GM18907 (cell line): ENCODE measurements around the gene SBK1.
"Not testable (repeated sequence)": the region's sequence is repeated elsewhere in the genome, so short reads cannot be mapped to it uniquely, and the experiment has no call there.

ENCODE experiments used
- ATAC-seq: cut with Tn5 transposase; IDR thresholded peaks from one replicate; pipeline ENCODE4 v1.9.1; 2021; ENCODE audit warnings: mild to moderate bottlenecking, moderate library complexity; ENCODE audit not compliant: unreplicated experiment

SBK1 gene

DNA sequence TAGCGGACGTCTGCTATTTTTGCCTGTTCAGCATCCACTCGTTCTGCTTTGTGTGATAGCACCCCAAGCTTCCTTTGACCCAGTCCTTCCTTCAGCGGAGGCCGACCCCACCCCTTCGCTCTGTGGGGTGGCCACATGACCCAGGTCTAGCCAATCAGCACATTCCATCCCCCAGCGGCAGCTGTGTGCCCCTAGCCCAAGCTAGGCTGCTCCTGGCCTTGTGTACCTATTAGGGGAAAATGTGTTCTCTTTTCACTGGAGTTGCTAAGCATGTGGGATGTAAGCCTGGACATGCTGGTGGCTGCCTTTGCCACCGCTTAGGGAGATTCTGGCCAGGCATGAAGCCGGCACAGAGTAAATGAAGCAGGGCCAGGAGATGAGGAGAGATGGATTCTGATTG lies 37.9 kb downstream of the SBK1 start:
- ATAC-seq = not testable (repeated sequence)

DNA sequence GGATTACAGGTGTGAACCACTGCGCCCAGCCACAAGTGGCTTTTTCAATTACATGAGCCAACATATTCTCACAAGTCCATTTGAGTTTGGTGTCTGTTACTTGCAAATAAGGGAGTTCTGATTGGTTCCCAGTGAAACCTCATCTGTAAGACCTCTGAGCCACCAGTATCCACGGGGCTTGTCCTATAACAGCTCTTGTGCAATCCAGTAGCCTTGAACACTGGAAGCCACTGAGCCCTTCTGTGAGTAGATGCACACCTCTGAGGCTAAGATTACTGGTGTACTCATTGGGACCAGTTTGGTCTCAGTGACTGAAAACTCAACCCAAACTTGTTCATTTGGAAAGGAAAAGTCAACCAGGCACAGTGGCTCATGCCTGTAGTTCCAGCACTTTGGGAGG lies 38.7 kb downstream of the SBK1 start:
- ATAC-seq = not testable (repeated sequence)

DNA sequence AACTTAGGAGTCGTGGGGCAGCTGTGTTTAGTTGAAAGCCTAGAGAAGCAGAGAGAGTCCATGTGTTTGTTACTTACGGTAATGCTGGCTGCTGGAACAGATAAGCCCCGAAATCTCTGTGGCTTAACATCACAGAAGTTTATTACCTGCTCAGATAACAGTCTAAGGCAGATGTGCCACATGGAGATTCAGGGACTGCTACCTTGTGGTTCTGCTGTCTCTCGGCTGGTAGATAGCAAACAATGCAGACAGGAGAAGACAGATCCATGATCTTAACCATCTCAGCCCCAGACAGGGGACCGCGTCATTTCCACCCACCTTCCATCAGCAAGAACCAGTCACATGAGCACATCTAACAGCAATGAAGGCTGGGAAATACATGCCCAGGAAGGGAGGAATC lies 40.3 kb downstream of the SBK1 start:
- ATAC-seq = not testable (repeated sequence)

DNA sequence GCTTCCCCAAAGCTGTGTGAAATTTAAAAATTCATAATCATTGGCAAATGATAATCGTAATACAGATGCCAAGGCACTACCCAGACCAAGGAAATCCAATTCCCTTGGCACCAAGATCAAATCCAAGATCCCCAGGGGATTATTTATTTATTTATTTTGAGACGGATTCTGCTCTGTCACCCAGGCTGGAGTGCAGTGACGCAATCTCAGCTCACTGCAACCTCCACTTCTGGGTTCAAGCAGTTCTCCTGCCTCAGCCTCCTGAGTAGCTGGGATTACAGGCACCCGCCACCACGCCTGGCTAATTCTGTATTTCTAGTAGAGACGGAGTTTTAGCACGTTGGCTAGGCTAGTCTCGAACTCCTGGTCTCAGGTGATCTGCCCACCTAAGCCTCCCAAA lies 43.4 kb downstream of the SBK1 start:
- ATAC-seq = not testable (repeated sequence)

DNA sequence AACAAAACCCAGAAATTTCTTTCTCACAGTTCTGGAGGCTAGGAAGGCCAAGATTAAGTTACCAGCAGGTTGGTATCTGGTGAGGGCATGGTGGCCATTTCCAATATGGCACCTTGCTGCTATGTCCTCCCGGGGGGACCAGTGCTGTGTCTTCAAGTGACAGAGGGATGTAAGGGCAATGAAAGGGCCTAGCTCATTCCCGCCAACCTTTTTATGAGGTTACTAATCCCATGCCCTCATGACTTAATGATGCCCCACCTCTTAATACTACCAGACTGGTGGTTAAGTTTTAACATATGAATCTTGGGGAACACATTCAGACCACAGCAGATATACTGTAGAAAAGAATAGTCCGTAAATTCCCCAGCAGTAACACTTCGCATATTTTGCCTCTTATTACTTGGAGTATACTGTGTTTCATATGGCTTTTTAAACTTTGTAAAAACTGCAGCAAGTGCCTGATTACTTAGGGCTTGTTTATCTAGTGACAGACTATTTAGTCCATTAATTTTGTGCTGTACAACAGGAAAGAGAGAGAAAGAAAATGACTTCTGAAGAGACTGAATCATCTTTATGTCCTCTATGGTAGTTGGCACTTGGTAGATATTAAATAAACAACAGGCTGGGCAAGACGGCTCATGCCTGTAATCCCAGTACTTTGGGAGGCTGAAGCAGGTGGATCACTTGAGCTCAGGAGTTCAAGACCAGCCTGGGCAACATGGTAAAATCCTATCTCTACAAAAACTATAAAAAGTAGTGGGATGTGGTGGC lies 44.8 kb downstream of the SBK1 start:
- ATAC-seq = not testable (repeated sequence)

DNA sequence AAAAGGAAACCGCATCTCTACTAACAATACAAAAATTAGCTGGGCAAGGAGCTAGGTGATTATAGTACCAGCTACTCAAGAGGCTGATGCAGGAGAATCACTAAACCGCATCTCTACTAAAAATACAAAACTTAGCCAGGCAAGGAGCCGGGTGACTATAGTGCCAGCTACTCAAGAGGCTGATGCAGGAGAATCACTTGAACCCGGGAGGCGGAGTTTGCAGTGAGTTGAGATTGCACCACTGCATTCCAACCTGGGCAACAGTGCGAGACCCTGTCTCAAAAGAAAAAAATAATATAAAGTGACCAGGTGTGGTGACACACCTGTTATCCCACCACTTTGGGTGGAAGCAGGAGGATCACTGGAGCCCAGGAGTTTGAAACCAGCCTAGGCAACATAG lies 45.9 kb downstream of the SBK1 start:
- ATAC-seq = not testable (repeated sequence)

DNA sequence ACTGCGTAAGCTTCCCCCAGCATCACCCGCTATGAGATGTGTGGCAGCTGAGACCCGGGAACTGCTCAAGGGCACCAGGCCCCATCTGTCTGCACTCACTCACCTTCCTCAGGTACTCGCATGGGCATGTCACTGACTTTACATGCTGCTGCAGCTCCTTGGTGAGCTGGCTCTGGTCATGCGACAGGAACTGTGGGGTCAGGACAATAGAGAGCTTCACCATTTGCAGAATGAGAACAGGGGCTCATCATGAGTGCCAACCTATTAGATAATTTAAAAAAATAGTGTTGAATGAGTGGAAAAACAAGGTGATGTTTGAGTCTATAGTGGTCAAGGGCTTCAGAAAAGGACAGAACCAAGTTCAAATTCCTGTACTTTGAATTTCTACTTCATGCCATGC lies 70.3 kb downstream of the SBK1 start:
- ATAC-seq = not testable (repeated sequence)

DNA sequence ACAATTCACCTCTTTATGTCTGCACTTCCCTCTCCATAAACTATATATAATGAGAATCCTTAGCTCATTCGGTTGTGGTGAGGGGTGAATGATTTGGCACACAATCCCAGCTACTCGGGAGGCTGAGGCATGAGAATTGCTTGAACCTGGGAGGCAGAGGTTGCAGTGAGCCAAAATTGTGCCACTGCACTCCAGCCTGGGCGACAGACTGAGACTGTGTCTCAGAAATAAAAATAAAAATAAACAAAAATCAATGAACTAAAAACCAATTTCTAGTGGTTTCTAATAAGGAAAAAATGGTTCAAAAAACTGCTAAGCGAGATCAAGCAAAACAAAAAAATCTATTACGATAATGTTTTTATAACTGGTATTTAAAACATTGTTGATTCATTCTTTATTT lies 71.1 kb downstream of the SBK1 start, which contains the start of gene NPIPB6:
NPIPB6 (minus strand) TSS at position 101 of the 400 bp plus-strand sequence. CDS start 686 bp downstream, outside the sequence.
- not testable (repeated sequence) for ATAC-seq

DNA sequence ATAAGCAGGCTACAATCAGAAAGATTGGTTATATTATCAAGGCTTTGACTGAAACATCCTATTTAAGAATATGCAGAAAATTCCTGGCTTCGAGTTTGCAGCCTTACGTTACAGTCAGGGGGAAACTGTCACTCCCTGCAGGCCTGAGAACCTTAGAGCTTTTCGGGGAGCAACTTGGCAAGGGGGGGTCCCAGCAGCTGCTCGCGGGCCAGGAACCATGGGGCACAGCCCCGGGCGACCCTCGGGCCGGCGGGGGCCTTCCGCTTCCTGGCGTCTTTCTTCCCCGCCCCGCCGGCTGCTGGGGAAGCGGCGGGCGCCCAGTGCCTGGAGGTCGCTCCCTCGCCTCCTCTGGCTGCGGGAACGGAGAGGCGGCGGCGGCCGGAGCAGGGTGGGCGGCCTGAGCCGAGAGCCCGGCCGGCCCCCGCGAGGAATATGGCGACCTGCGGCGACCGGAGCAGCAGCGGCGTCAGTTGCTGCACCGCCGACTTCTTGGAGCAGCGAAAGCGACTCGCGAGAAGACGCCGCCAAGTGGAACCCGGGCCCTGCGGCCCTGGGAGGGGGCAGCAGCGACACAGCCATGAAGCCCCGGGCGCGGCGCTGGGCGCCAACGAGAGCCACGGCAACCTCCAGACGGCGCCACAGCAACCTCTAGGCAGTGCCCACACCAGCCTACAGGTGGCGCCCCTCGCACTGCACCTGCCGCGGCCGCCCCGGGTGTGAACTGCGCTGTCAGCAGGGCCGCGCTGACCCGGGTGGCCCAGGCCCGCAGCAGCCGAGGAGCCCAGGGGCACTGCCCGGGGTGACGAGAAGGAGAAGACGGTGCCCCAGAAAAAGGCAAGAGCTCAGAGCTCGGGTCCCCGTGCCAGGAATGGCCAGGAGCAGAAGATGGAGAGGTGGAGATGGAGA lies 72.2 kb downstream of the SBK1 start:
- ATAC-seq = peak; percentile 91

DNA sequence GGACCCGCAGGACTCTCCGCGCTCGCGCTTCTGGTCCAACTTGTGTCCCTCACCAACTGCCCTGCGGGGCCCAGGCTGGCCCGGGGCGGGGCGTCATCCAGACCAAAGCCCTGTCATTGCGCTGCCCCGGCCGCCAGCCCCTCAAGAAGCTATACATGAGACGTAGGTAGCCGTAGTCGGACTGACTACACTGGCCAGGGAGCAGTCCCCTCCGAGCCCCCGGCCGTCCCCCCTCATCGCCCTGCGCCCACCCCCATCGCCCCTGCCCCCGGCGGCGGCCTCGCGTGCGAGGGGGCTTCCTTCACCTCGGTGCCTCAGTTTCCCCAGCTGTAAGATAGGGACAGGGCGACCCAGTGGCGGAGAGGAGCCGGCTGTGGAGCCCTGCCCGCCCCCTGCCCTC lies 75.6 kb downstream of the SBK1 start:
- not testable (repeated sequence) for ATAC-seq
